ENCODE data around the gene FAM187B. TPM values are rescaled to one million over a fixed set of nuclear protein-coding genes. Genes with fewer than 3 reads are reported as not detected.
A peak's percentile ranks its signal among the peaks of the same experiment; 100 is the strongest.
"Not testable (repeated sequence)": the region's sequence is repeated elsewhere in the genome, so short reads cannot be mapped to it uniquely, and the experiment has no call there.

FAM187B gene
- total and polyA plus RNA-seq, 8 donors, result not detected

DNA sequence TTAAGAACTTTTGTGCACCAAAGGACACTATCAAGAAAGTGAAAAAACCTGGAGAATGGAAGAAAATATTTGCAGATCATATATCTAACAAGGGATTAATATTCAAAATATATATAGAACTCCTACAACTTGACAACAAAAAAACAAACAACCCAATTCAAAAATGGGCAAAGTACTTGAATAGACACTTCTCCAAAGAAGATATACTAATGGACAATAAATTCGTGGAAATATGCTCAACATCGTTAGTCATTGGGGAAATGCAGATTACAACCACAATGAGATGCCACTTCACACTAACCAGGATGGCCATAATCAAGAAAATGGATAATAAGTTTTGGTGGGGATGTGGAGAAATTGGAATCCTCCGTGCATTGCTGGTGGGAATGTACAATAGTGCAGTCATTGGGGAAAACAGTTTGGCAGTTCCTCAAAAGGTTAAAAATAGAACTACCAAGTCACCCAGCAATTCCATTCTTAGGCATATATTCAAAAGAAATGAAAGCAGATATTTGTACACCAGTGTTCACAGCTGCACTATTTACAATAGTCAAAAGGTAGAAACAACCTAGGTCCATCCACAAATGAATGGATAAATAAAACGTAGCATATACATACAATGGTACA, 18.0 kb upstream of the FAM187B start:
- Histone ChIP-seq H3K36me3 (peaks cover 0 to 3% (median 0%) of the 10 kb centered on the region in 3 donors), H3K27me3 (no peaks in the 10 kb centered on the region), H3K27ac (peak overlapping the region in 3 of 4 donors; percentile 98 to 99 (median 99)), H3K9me3 (no peaks in the 10 kb centered on the region), H3K4me1 (peaks cover 0 to 12% (median 4%) of the 10 kb centered on the region in 3 donors), H3K4me3 (no peak overlapping the region)
- WGBS, 2 donors, result 81 to 85% methylated on average over 4 of the region's 4 CpGs
- no peak for ATAC-seq
- FAIRE-seq, result no peak
- DNase-seq, result no peak
- intact Hi-C loops (cut with DNase I), result no loop called here
- TF ChIP-seq, protein P1, sequence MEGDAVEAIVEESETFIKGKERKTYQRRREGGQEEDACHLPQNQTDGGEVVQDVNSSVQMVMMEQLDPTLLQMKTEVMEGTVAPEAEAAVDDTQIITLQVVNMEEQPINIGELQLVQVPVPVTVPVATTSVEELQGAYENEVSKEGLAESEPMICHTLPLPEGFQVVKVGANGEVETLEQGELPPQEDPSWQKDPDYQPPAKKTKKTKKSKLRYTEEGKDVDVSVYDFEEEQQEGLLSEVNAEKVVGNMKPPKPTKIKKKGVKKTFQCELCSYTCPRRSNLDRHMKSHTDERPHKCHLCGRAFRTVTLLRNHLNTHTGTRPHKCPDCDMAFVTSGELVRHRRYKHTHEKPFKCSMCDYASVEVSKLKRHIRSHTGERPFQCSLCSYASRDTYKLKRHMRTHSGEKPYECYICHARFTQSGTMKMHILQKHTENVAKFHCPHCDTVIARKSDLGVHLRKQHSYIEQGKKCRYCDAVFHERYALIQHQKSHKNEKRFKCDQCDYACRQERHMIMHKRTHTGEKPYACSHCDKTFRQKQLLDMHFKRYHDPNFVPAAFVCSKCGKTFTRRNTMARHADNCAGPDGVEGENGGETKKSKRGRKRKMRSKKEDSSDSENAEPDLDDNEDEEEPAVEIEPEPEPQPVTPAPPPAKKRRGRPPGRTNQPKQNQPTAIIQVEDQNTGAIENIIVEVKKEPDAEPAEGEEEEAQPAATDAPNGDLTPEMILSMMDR (IDR thresholded peaks at IDR 0.05), result no peak

DNA sequence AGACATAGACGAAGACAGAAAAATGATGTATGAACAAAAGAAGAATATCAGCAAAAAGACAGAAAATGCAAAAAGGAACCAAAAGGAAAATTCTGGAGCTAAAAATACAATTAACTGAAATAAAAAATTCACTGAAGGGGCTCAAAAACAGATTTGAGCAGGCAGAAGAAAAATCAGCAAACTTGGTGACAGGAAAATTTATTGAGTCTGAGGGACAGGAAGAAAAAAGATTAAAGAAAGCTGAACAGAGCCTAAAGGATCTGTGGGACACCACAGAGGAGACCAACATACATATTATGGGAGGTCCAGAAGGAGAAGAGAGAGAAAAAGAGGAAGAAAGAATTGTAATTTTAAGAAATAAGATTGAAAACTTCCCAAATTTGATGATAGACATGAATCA, 12.9 kb upstream of the FAM187B start:
- intact Hi-C loops (cut with DNase I), result no loop called here
- no peak for FAIRE-seq
- Histone ChIP-seq H3K4me1 (no peaks in the 10 kb centered on the region), H3K4me3 (no peak overlapping the region), H3K27ac (no peak overlapping the region), H3K27me3 (no peaks in the 10 kb centered on the region), H3K36me3 (no peaks in the 10 kb centered on the region), H3K9me3 (no peaks in the 10 kb centered on the region)
- no peak for ATAC-seq
- DNase-seq, result no peak
- WGBS, 2 donors, result 73 to 89% methylated on average over 1 of the region's 1 CpG
- TF ChIP-seq, protein P1 (IDR thresholded peaks at IDR 0.05), result no peak

DNA sequence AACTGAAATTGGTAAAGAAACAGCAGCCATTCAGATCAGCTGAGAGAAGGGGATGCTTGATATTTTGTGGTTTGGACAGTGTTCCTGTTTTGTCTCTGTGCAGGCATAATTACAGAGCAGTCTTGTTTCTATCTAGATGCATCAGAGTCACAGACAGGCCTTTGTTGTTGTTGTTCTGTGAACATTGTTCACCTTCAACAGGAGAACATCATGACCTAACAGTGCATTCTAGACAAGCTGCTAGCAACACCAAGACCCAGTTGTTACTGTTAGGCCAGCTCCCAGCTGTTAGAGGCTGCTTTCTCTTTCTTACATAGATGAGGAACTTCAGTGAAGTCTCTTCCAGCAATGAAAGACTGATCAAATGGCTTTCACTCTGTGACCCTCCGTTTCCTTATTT, 11.8 kb upstream of the FAM187B start:
- H3K4me3 ChIP-seq, result no peak overlapping the region
- no peak for FAIRE-seq
- peak in 1 of 4 donors; percentile 53 for ATAC-seq
- no peaks in the 10 kb centered on the region for H3K36me3 ChIP-seq
- no peak for DNase-seq
- H3K4me1 ChIP-seq, result no peaks in the 10 kb centered on the region
- intact Hi-C loops (cut with DNase I), result no loop called here
- H3K27me3 ChIP-seq, result no peaks in the 10 kb centered on the region
- TF ChIP-seq, protein P1 (IDR thresholded peaks at IDR 0.05), result no peak
- no peaks in the 10 kb centered on the region for H3K9me3 ChIP-seq
- H3K27ac ChIP-seq, result no peak overlapping the region
- WGBS, 2 donors, result 81 to 87% methylated on average over 1 of the region's 1 CpG

DNA sequence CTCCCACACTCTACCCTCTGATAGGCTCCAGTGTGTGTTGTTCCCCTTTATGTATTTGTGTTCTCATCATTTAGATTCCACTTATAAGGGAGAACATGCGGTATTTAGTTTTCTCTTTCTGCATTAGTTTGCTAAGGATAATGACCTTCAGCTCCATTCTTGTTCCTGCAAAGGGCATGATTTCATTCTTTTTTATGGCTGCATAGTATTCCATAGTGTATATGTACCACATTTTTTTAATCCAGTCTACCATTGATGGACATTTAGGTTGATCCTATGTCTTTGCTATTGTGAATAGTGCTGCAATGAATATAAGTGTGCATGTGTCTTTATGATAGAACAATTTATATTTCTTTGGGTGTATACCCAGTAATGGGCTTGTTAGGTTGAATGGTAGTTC, 11.1 kb upstream of the FAM187B start:
- DNase-seq; intact Hi-C loops (cut with DNase I); H3K9me3 ChIP-seq; H3K4me1 ChIP-seq; ATAC-seq; H3K36me3 ChIP-seq; H3K27ac ChIP-seq; FAIRE-seq; H3K27me3 ChIP-seq; H3K4me3 ChIP-seq: not testable (repeated sequence)
- WGBS, 2 donors, result 80 to 84% methylated on average over 1 of the region's 1 CpG

DNA sequence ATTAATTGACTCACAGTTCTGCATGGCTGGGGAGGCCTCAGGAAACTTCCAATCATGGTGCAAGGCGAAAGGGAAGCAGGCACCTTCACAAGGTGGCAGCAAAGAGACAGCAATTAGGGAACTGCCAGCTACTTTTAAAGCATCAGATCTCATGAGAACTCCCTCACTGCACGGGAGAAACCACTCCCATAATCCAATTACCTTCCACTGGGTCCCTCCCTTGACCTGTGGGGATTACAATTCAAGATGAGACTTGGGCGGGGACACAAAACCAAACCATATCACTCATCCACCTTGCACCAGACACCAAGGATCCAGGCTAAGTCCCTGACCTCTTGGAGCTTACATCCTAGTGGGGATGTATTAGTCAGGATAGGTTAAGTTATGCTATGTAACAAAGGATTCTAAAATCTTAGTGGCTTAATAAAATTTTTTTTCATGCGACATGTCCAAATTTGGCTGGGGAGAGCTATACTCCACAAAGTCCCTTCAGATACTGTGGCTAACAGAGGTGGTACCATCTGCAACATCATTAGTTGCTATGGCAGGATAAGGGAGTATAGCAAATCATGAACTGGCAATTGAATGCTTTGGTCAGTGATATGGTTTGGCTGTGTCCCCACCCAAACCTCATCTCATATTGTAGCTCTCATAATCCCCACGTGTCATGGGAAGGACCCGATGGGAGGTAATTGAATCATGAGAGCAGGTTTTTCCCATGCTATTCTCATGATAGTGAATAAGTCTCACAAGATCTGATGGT, 8.3 kb upstream of the FAM187B start:
- Histone ChIP-seq H3K4me1 (no peaks in the 10 kb centered on the region), H3K27me3 (no peaks in the 10 kb centered on the region), H3K9me3 (no peaks in the 10 kb centered on the region), H3K27ac (no peak overlapping the region), H3K4me3 (no peak overlapping the region), H3K36me3 (no peaks in the 10 kb centered on the region)
- DNase-seq, result no peak
- WGBS, 2 donors, result 77 to 78% methylated on average over 6 of the region's 6 CpGs
- TF ChIP-seq, protein P1 (IDR thresholded peaks at IDR 0.05), result no peak
- FAIRE-seq, result no peak
- peak in 2 of 4 donors; percentile 20 to 71 for ATAC-seq
- intact Hi-C loops (cut with DNase I), result no loop called here

Measured in pancreas (tissue), 10 donors.